HG03097 (cell line): Measurements from ENCODE around the gene STK24.
A peak's percentile ranks its signal among the peaks of the same experiment; 100 is the strongest.

Source experiments
- ATAC-seq: cut with Tn5 transposase; IDR thresholded peaks from one replicate; pipeline ENCODE4 v1.9.1; 2021; ENCODE audit not compliant: unreplicated experiment, low FRiP score

Gene STK24

DNA sequence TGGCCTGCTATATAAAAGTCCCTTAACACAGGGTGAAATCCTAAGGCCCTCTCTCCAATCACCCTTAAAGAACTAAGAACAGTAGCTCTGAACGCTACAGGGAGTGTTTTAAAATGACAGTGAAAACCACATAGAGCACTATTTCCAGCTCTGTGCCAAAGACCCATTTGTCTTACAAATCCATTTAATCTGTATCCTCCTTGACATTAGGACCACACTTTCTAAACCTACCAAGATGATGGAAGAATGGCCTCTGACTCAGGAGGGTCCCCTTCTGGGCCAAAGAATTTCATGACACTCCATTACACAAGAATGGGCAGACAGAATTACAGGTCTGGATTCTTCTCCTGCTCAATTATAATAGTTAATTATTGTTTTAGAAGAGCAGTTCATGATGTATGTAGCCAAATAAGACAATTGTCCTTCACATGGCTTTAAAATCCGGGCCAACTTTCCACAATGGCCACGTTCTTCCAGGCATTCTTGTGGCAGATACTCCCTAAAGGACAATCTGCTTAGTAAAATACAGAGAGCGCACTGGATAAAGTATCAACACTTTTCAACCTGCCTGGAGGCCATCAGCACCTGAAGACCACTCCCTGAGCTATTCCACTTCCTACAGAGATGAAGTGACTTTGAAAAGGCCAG, 61.0 kb downstream of the STK24 start:
- ATAC-seq: no peak

DNA sequence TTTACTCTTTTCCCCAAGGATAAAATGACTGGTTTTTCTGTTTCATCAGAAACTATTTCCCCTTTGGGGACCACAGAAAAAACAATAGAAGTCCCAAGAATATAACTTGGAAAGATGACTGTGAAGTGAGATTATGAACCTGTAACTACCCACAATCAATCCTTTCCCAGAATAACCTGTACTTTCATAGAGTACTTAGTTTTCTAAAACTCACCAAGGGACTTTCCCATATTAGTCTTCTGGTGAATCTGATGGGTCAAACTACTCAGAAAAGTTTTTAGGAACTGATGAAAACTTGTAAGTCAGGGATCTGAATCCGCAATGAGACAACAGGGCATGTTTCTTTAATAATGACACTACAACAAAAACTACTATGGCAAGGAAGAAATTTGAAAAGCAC, 62.6 kb downstream of the STK24 start:
- no peak for ATAC-seq

DNA sequence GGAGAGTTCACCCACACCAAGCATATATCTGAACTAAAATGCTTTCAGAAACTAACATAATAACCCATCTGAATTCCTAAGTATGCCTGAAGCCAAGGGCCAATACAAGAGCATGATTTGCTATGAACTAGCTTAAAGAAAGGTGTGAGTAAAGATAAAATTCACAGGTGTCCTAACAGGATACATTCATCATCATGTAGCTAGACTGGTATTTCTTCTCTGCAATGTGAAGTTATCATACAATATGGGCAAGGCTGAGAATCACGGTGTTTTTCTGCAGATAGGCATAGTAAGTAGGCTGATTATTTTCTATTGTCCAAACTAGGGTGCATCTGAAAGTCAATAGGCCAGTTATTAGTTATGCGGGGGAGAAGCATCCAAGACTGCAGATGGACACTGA, 63.1 kb downstream of the STK24 start:
- no peak for ATAC-seq

DNA sequence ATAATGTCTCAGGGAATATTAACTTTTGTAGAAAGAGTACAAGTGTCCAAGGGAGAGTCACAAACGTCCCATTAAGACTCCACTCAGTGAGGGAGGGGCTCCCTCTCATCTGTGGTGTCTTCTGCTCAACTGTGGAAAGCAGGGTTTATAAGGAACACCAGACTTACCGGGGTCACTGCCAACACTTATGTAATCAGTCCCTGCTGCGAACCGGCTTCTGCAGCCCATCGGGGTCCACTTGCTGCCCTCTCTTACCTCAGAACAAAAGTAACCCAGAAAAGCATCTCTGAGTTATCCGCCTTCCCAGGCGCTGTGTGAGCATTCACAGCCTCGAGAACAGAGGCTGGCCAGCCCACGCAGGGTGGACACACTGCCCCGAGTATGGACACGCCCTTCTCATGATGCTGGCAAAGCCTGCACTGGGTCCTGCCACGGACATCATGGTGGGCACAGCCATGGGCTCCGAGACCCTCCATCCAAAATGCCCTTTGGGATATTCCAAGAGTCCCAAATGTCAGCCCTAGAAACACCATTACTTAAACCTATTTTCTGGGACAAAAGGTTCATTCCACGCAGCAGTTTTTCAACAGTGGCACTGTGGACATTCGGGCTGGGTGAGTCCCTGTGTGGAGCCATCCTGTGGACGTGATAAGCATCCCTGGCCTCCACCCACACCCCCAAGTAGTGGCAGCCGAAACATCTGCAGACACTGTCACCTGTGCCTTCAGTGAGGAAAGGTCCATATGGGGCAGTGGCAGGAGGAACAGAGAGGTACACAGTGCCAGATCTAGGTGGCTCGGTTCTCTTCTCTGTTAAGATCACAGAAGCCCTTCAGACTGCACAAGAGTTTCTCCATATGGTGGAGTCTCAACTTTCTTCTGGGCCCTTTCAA, 63.9 kb downstream of the STK24 start:
- no peak for ATAC-seq

DNA sequence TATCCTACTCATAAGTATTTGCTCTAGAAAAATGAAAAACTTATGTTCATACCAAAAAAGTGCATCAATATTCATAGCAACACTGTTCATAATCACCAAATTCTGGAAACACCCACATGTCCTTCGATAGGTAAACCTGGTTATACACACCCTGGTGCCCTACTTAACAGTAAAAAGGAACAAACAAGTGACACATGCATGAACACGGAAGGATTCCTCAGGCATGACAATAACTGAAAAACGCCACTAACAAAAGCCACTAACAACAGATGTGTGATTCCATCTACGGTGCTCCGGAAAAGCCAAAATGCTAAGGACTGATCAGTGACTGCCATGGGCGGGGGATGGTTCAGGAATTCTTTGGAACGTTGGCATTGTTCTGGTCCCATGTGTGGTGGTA, 65.5 kb downstream of the STK24 start:
- no peak for ATAC-seq

DNA sequence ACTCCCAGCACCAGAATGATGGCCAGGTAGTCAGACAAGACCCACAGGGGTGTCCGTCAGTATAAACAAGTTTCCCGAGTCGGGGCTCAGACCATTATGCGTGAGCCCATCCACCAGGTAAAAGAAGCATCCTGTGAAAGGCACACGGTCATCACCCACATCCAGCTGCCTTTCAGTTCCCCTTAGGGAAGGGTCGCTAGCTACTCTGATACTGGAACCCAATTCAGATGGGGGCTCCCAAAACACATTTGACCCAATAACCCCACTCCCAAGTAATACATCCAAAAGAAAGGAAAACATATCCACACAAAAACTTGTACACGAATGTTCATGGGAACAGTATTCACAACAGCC, 66.8 kb downstream of the STK24 start:
- ATAC-seq: no peak

DNA sequence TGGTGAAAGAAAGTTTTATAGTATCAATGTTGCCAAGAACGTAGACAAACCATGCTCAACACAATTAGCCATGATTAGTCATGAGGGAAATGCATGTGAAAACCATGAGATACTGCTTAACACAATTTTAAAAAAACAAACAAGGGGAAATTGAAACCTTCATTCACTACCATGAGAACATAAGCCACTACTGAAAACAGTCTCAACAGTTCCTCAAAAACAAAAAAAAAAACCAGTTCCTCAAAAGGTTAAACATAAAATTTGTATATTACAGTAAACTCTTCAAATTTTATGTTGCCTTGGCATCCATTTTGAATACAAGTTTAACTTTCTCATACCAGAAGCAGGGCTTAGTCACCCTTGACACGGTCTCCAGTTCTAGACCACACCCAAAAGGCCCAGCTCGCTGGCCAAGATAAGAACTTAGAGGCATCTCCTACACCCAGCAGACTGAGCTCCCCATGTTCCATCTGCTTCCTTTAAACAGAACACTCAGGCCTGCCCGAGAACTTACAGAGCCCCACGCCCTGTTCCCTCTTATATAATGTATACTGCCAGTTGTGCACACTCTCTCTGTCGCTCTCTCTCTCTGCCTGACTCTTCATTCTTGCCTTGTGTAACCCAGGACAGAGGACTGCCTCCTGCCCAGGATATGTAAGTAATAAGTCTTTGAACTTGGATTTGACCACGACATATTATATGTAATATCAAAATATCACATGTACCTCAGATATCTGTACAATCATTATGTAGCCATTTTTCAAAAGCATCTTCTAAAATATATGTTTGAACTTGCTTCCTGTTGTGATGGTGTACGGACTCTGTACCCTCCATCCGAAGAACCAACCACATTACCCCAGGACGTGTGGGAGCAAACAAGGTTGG, 67.4 kb downstream of the STK24 start:
- peak; percentile 44 for ATAC-seq

DNA sequence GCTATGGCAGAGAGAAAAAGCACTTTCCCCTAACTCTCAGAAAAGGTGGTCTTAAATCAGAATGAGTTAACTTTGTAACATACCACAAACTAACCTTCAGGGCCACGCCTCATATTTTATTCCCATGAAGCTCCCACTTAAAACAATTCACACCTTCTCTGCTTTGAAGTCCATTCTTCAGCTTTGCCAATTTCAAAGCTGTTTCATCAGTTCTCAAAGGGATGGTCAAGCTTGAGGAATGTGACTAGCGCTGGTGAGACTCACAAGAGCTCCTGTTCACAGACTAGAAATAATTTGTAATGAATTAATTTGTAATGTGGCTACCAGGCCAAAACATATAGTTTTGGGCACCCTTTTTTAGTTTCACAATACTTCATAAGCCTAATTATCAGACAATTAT, 68.2 kb downstream of the STK24 start:
- no peak for ATAC-seq

DNA sequence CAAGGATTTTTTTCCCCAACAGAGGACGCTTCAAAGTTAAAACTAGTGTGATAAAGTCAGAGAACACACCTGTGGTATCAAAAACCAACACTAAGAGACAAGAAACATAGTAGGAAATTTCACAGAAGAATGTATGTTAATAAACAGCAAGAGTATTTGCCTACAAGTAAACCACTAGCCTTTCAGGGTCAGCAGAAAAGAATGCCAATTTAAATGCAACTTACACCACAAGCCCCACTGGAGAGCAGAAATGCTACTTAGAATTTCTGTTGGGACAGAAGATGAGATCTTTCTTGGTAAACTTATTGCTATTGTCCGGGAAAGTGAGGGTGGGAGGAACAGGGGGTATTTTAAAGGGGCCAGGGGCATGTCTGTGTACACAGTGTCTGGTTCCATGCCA, 68.6 kb downstream of the STK24 start:
- no peak for ATAC-seq

DNA sequence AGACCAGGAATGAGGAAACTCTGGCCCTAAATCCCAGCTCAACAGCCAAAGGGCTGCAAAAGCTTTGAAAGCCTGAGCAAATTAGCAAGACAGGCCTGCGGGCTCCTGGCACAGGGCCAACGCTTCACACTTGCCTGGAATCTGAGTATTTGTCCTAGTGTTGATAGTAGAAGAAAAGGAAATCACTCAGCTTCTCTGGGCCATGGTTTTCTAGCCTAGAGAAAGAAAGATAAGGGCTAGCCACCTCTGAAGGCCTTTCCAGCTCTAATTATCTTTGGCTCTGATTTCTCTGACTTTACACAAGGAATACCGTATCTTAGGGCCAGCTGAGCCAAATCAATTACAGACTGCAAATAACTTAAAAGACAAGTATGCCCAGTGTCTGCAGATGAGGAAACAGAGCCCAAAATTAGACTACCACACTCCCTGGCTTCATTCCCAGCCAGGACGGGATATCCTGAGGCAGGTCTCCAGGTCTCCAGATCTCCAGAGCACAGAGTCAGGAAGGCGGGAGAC, 69.6 kb downstream of the STK24 start:
- ATAC-seq: no peak

DNA sequence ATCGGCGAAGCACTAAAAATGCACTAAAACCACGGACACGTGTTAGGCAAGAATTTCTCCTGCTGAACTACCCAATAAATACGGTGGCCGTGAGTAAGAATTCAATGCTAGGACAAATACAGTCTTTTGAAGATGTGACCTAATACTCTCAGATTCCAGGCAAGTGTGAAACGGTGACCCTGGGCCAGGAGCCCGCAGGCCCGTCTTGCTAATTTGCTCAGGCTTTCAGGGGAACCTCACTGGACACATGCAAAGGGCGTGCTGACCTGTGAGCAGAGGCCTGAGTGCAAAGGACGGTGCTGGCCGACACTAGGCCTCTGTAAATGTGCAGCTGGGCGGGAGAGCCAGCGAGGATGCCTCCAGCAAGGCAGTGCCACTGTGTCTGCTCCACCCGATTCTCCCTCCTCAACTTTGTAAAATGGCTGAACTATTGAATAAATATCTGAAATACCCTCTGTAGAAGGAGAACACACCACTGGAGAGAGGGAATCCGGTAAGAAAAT, 70.1 kb downstream of the STK24 start:
- no peak for ATAC-seq

DNA sequence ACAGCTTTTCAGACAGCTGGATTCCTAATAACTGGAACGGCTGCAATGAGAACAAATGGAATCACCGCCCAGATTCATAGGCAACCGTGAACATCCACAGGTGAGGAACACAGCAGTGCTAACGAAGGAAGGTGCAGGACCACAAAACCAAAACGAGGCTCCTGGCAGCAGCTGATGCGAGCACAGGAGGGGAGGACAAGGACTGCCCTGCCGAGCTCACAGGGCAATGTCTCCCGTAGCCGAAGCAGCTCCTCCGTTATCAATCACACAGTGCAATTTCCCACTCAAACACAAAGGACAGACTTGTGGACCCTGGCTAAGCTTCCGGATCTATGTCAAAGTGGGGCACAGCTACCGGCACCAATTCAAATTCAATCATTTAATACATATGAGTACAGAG, 70.6 kb downstream of the STK24 start:
- ATAC-seq: no peak

DNA sequence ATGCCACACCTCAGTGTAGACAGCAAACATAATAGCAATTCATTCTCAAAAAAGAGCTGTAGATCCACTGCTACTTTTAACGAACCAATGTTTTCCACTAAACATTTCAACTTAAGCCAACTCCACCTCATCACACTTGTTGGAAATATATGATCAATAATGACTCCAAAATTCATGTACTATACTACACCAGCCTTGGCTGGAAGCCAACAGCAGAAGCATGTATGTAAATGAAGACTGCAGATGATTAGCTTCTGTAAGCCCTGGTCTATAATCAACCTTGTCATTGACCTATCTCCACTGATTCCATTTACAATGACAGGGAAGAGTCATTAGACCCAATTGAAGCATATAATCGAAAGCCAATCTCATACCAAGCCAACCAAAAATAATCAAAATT, 71.7 kb downstream of the STK24 start:
- no peak for ATAC-seq

DNA sequence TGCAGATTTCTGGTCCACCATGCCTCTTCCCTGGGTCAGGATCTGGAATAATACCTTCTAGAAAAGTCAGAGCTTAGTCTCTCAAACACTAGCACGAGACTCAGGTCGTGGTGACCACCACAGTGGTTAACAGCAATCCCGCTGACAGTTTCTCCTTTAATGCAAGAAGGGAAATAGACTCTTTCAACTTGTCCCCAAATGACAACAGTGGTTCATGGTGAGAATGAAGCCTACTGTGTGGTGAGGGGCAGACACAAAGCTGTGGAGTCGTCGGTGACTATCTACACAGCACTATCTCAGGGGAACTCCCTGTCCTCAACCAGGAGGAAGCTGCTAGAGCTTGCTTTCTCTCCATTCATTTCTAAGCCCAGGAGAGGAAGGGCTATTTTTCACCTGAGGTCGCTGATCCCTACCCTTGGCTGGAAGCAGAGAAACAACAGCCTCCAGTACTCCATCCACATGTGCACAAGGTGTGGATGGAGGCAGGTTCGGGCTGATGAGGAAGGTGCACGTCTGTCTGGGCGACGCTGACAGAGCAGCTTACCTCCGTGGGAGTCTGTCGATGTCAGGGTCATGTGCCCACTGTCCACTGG, 72.4 kb downstream of the STK24 start:
- peak; percentile 48 for ATAC-seq

DNA sequence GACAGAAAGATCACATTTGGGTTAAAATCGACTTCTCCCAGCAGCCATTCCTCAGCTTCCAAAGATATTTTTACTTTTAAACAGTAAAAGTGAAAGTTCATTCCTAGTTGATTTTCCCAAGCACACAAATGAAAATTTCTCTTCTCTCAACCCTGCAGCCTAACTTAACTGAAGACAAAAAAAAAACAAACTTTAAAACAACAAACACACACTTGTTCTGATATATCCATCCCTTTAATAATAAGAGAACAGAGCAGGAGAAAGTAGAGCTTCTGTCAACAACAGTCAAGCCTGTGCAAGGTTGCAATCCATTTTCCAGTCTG, 72.9 kb downstream of the STK24 start:
- ATAC-seq: no peak

DNA sequence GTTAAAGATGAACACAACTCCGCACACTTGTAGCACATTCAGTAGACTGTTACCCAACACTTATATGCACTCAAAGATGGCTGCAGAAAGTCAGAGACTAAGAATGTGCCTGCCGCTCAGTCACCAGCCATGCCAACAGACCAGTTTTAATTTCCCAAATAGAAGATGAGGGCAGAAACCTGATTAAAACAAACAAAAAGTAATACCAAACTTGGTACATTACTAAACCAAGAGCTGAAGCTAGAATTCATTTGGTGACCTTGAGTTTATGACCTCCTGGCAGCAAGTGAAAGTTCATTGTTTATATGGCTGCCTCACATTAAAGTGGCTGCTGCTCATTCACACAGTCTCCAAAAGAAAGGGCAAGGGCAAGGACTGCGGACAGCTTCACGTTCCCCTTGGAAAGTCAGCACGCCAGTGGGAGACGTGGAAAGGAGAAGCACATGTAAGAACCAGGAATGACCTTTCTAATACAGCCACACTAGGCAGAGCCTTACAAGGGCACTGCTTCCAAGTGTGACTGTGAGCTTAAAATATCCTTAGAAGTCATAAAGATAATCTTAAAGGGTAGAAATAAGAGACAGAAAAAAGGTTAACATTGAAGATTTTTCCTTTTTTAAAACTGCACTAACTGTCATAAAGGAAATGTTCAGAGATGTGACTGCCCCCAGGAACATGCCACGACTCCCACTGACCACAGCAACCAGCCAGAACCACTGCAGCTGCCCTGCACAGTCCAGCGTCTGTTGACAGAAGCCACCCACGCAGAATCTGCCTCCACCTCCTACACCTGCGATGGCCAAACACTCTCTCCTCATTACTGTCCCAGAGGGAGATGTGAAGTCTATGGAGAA, 73.5 kb downstream of the STK24 start:
- no peak for ATAC-seq

DNA sequence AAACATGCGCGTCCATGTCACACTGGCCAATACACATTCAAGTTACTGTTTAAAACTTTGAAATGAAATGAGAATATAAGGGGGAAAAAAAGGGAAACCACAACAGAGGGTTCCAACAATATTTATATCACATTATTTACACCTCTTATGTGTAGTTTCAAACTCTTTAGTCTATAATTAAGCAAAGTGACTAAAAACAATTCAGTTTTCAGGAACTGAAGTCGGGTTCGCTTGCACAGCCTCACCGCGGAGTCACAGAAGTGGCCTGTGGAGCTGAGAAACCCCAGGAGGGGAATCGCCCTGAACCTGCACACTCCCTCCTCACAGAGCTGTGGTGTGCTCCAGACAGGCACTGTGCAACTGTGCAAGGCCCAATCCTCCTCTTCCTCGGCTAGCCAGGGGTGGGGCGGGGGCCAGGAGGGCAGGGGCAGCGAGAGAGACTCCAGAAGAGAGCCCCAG, 75.9 kb downstream of the STK24 start:
- ATAC-seq: peak; percentile 42

DNA sequence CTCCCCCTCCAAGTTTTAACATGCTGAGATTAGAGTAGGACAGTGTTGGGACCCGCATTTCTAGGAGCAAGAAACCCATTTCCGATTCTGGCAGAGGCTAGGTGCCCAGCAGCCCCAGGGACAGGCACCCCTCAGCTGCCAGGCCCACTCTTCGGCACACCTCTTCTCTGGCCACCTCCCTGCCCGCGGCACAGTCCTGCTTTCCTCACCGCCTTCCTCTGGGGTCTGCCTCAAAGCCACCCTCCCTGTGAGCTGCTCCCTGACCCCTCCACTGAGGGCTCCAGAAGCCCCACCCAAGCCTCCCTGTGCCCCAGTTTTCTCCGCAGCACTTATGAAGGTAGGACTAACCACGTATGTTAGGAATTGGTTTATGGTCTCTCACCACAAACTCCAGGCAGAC, 79.9 kb downstream of the STK24 start:
- no peak for ATAC-seq

DNA sequence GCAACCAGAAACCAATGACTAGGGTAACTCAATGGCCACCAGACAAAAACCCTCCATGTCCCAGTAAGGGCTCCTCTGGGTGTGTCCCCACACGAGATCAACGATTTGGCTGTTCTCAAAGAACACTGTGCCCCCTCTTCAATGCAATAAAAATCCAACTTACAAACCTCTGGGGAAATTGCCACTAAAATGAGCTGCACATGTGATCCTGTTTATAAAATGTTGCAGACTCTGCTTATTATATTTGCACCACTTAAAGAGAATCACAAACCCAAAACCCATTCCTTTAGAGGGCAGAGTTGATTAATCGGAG, 80.5 kb downstream of the STK24 start:
- no peak for ATAC-seq
